ENCODE results near the gene ROCK1. TPM values are rescaled to one million over a fixed set of nuclear protein-coding genes. Genes with fewer than 3 reads are reported as not detected.

Gene ROCK1
- total RNA-seq, 1 donor from 2014 or later, result 18.6 TPM

GRCh38 chr18:21101172-21101571, 10.4 kb downstream of the ROCK1 start:
- no peak overlapping the region for H3K4me3 ChIP-seq (ENCODE audit: low read depth, low read length)
- no peak for TF ChIP-seq CTCF (conservative IDR thresholded peaks at IDR 0.05; ENCODE audit: low read depth, low read length)
- DNase-seq (ENCODE audit: low read depth), result no peak

- TF ChIP-seq CTCF (conservative IDR thresholded peaks at IDR 0.05; ENCODE audit: low read depth, low read length), result no peak
- no peak for DNase-seq (ENCODE audit: low read depth)
- no peak overlapping the region for H3K4me3 ChIP-seq (ENCODE audit: low read depth, low read length)
Observed at GRCh38 chr18:21100678-21101077, 10.9 kb downstream of the ROCK1 start.

GRCh38 chr18:21100146-21100545, 11.5 kb downstream of the ROCK1 start:
- no peak overlapping the region for H3K4me3 ChIP-seq (ENCODE audit: low read depth, low read length)
- DNase-seq (ENCODE audit: low read depth), result no peak
- no peak for TF ChIP-seq CTCF (conservative IDR thresholded peaks at IDR 0.05; ENCODE audit: low read depth, low read length)

GRCh38 chr18:21099442-21099841, 12.2 kb downstream of the ROCK1 start:
- no peak for TF ChIP-seq CTCF (conservative IDR thresholded peaks at IDR 0.05; ENCODE audit: low read depth, low read length)
- no peak for DNase-seq (ENCODE audit: low read depth)
- no peak overlapping the region for H3K4me3 ChIP-seq (ENCODE audit: low read depth, low read length)

GRCh38 chr18:21096760-21097159, 14.9 kb downstream of the ROCK1 start:
- no peak for TF ChIP-seq CTCF (conservative IDR thresholded peaks at IDR 0.05; ENCODE audit: low read depth, low read length)

GRCh38 chr18:21093133-21093532, 18.5 kb downstream of the ROCK1 start:
- no peak overlapping the region for H3K4me3 ChIP-seq (ENCODE audit: low read depth, low read length)
- DNase-seq (ENCODE audit: low read depth), result no peak
- TF ChIP-seq CTCF (conservative IDR thresholded peaks at IDR 0.05; ENCODE audit: low read depth, low read length), result no peak

More at GRCh38 chr18:21096760-21097159, 14.9 kb downstream of the ROCK1 start:
- no peak overlapping the region for H3K4me3 ChIP-seq (ENCODE audit: low read depth, low read length)
- DNase-seq (ENCODE audit: low read depth), result no peak

GRCh38 chr18:21090680-21091079, 20.9 kb downstream of the ROCK1 start:
- H3K4me3 ChIP-seq (ENCODE audit: low read depth, low read length), result no peak overlapping the region
- TF ChIP-seq CTCF (conservative IDR thresholded peaks at IDR 0.05; ENCODE audit: low read depth, low read length), result no peak
- DNase-seq (ENCODE audit: low read depth), result no peak
